Lung microvascular endothelial cell (primary cell): ENCODE data around the gene SCAF4. TPM values are rescaled to one million over a fixed set of nuclear protein-coding genes. Genes with fewer than 3 reads are reported as not detected.
A peak's percentile ranks its signal among the peaks of the same experiment; 100 is the strongest.
"Not testable (repeated sequence)": the region's sequence is repeated elsewhere in the genome, so short reads cannot be mapped to it uniquely, and the experiment has no call there.

Experiments
- DNase-seq, 2 donors: peaks; one replicate each; pipeline versions ENCODE4 v3.0.0 to v3.0.0-alpha.2; 2010; ENCODE audit warnings: low read depth in 2 of 2
- total RNA-seq: library from RNA; depleted of rRNA; stranded (reverse); fragments of >200 nt; gene quantifications from 2 replicates; pipeline ENCODE4 v1.2.1, GENCODE V29; 2014

Gene SCAF4
- total RNA-seq, 1 donor from 2014 or later: 4.0 TPM

DNA sequence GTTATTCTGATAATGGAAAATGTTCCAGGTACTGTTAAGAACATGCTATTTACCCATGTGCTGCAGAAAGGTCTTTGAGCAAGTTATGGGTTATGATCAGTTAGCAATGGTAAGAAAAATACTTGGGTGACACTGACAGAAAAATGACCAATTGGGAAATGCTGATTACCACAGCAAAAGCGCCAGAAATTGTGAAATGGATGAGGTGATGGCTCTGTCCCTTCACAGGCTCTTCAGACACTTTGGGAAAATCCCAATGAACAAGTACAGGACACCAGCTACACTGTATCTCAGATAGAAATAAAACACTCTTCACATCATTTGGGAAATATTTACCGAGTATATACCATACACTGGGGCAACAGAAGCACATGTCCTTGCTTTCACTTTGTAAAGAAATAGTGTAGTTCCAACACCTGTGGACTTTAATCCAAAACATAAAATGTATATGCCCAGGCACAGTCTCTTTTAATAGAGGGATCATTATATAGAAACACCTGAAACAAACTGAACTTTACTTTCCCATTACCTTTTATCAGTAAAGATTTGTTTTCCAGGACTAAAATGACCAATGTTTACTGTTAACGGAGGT, 58.5 kb downstream of the SCAF4 start:
- no peak for DNase-seq

- no peak for DNase-seq
Observed at GRCh38 chr21:31671931-31672330, 60.0 kb downstream of the SCAF4 start.

GRCh38 chr21:31671146-31671716, 60.7 kb downstream of the SCAF4 start:
- no peak for DNase-seq

DNA sequence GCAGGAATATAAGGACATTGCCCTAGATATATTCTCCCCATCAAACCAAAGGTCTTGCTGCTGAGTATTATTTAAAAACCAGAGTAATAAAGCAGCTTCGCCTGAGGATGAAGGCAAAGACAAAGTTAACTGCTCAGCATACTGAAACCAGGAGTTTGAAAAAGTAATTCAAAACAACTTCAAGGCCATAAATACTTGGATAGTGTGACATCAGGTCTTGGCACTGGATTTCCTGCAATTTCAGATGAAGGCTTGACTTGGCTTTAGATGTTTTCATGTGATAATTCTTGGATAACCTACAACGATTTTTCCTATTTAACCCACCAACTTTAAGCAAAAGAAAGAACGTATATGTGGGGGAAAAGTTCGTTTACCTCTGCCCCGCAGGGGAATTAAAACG, 61.8 kb downstream of the SCAF4 start:
- no peak for DNase-seq

DNA sequence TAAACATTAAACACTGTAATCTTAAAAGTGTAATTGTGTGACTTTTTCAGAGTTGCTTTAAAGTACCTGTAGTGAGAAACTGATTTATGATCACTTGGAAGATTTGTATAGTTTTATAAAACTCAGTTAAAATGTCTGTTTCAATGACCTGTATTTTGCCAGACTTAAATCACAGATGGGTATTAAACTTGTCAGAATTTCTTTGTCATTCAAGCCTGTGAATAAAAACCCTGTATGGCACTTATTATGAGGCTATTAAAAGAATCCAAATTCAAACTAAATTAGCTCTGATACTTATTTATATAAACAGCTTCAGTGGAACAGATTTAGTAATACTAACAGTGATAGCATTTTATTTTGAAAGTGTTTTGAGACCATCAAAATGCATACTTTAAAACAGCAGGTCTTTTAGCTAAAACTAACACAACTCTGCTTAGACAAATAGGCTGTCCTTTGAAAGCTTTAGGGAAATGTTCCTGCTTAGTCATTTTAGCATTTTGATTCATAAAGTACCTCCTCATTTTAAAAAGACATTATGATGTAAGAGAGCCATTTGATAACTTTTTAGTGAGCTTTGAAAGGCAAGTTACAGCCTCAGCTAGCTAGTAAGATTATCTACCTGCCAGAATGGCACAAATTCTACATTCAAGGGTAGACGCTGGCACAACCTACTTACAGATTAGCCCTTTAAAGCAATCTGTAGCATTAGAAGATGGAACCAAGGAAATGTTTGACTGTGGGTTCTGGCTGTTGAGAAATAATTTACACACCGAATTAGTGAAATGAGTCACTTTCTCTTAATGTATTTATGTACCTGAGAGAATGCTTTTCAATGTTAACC, 63.0 kb downstream of the SCAF4 start:
- no peak for DNase-seq

DNA sequence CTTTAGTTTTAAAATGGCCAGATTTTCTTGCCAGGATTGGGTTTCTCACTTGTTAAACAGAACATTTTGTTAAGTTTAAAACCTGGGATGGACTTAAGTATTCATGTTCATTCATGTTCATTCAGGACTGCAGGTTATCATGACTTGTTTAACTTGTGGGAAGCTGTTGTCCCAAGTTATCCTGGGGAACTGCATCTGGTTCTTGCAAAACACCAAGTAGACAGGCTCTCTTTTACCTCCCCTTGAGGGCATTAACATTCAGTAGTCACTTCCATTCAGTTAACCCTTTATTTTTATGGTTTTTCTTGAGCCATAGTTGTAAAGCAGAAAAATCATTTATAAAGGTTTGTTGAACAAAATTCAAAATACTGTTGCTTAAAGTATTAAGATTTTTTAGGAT, 64.3 kb downstream of the SCAF4 start:
- no peak for DNase-seq

DNA sequence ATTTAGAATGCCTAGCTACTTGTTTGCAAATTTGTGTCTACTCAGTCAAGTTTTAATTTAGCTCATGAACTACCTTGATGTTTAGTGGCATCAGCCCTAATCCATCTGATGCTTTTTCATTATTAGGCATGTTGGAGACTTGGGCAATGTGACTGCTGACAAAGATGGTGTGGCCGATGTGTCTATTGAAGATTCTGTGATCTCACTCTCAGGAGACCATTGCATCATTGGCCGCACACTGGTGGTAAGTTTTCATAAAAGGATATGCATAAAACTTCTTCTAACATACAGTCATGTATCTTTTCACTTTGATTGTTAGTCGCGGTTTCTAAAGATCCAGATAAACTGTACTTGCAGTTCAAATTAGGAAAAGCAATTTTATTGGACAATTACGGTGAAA, 64.8 kb downstream of the SCAF4 start:
- DNase-seq: no peak

GRCh38 chr21:31666445-31667010, 65.4 kb downstream of the SCAF4 start:
- no peak for DNase-seq

GRCh38 chr21:31665869-31666268, 66.0 kb downstream of the SCAF4 start:
- DNase-seq: not testable (repeated sequence)

- DNase-seq: no peak
Observed at GRCh38 chr21:31665397-31665796, 66.5 kb downstream of the SCAF4 start.

DNA sequence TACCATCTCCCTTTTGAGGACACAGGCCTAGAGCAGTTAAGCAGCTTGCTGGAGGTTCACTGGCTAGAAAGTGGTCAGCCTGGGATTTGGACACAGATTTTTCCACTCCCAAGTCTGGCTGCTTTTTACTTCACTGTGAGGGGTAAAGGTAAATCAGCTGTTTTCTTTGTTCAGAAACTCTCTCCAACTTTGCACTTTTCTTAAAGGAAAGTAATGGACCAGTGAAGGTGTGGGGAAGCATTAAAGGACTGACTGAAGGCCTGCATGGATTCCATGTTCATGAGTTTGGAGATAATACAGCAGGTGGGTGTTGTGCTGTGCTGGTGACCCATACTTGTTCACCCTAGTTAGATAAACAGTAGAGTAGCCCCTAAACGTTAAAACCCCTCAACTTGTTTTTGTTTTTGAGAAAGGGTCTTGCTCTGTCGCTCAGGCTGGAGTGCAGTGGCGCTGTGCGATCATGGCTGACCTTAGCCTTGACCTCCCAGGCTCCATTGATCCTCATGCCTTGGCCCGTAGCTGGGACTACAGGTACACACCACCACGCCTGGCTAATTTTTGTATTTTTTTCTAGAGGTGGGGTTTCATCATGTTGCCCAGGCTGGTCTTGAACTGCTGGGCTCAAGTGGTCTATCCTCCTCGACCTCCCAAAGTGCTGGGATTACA, 68.2 kb downstream of the SCAF4 start:
- DNase-seq: no peak

DNA sequence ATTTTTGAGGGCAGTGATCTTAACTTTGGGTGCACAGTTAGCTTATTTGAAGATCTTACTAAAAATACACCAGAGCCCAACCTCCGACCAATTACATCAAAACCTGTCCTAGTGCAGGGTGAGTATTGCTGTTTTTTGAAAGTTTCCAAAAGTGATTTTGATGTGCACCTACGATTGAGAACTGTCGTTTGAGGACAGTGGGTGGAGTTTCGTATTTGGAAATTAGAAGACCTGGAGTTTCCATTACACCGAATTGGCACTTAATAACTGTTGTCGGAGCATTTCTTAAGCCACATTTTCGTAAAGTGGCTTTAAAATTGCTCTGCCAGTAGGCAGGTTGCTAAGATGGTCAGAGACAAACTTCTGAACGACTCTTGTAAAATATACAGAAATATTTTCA, 71.3 kb downstream of the SCAF4 start:
- DNase-seq: peak in 1 of 2 donors; percentile 27

GRCh38 chr21:31660259-31660565, 71.7 kb downstream of the SCAF4 start:
- peak in 1 of 2 donors; percentile 33 for DNase-seq

DNA sequence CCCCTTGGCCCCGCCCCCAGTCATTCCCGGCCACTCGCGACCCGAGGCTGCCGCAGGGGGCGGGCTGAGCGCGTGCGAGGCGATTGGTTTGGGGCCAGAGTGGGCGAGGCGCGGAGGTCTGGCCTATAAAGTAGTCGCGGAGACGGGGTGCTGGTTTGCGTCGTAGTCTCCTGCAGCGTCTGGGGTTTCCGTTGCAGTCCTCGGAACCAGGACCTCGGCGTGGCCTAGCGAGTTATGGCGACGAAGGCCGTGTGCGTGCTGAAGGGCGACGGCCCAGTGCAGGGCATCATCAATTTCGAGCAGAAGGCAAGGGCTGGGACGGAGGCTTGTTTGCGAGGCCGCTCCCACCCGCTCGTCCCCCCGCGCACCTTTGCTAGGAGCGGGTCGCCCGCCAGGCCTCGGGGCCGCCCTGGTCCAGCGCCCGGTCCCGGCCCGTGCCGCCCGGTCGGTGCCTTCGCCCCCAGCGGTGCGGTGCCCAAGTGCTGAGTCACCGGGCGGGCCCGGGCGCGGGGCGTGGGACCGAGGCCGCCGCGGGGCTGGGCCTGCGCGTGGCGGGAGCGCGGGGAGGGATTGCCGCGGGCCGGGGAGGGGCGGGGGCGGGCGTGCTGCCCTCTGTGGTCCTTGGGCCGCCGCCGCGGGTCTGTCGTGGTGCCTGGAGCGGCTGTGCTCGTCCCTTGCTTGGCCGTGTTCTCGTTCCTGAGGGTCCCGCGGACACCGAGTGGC, 72.2 kb downstream of the SCAF4 start, which contains the start of gene SOD1:
Gene SOD1, plus strand, starts transcription at position 158 of the 723 bp plus-strand sequence. Its CDS starts 77 bp downstream, at position 235.
- peak; percentile 93 to 94 for DNase-seq

DNA sequence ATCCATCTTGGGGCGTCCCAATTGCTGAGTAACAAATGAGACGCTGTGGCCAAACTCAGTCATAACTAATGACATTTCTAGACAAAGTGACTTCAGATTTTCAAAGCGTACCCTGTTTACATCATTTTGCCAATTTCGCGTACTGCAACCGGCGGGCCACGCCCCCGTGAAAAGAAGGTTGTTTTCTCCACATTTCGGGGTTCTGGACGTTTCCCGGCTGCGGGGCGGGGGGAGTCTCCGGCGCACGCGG, 72.7 kb downstream of the SCAF4 start:
- DNase-seq: no peak

DNA sequence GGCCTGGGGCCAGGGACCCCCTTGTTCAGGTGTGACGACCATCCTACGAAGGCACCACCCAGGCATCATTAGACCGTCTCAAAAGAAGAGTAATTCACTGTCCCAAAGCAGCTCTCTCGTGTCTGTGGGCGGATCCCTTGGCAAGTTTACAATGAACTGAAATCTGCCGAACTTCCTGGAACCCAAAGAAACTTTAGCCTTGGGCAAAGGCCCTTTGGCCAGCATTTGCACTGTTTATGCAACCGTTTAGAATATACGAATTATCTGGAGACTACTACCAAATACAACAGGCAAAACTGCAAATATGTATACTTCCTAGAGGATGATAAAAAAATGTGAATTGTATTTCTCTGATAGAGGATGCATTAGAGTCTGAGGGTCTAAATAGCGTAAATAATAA, 73.9 kb downstream of the SCAF4 start:
- no peak for DNase-seq

DNA sequence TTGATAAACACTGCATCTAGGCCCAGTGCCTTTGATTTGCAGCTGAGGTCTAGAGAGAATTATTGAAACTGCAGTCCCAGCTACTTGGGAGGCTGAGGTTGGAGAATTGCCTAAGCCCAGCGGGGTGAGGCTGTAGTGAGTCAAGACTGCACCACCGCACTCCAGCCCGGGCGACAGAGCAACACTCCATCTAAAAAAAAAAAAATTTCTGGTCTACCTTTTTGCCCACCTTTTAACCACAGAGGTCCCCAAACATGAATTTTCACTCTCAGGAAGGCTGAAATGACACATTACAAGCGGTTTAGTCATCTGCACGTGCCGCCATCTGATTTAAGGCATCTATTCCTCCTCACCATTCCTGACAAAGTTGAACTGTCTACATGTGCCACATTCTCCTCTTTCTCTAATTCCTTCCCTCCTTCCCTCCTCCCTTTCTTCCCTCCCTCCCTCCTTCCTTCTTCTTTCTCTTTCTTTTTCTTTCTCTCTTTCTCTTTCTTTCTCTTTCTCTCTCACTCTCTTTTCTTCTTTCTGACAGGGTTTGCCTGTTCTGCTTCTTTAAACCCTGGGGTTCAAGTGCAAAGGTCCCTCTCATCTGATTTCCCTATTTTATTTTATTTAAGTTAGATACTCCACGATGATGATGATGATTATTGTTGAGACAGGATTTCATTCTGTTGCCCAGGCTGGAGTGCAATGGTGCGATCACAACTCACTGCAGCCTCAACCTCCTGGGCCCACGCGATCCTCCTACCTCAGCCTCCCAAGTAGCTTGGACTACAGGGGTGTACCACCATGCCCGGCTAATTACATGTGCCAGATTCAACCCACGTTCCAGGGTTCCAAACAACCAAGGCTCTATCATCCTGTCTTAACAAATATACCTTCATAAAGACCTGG, 75.5 kb downstream of the SCAF4 start:
- DNase-seq: no peak

- DNase-seq: not testable (repeated sequence)
Observed at GRCh38 chr21:31654821-31655580, 76.9 kb downstream of the SCAF4 start.

- no peak for DNase-seq
Observed at GRCh38 chr21:31654340-31654739, 77.6 kb downstream of the SCAF4 start.

- not testable (repeated sequence) for DNase-seq
Observed at GRCh38 chr21:31651491-31651890, 80.4 kb downstream of the SCAF4 start.
